H1 (cell line): ENCODE data around the gene PTPN18. TPM values are rescaled to one million over a fixed set of nuclear protein-coding genes. Genes with fewer than 3 reads are reported as not detected.
A peak's percentile ranks its signal among the peaks of the same experiment; 100 is the strongest.

Source experiments
- CTCF ChIA-PET: fragments of 300-600 bp; sonication (Branson Sonifier 250); formaldehyde crosslinking; loops from one replicate; lab custom pipeline; 2021; ENCODE audit not compliant: partially characterized antibody; lab: Charles Lee
- POLR2A ChIA-PET: fragments of 300-600 bp; sonication (Branson Sonifier 250); formaldehyde crosslinking; loops from one replicate; lab custom pipeline; 2021; ENCODE audit warnings: inconsistent platforms; ENCODE audit not compliant: partially characterized antibody; lab: Charles Lee
- DNase-seq, 2 experiments: peaks; one replicate each; pipeline versions ENCODE4 v3.0.0 to v3.0.0-alpha.2; 2010 to 2022; ENCODE audit warnings: low spot score in 2 of 2, low read depth in 1 of 2, mixed read lengths in 1 of 2
- FAIRE-seq: peaks from 2 replicates; lab custom pipeline; 2011; peaks lifted over from hg19 to GRCh38; lab: Jason Lieb, UNC
- H2AFZ ChIP-seq: 2 replicates; pipeline ENCODE4 v1.8.1; 2012; ENCODE audit warnings: low read length, inconsistent platforms
- H2AK5ac ChIP-seq: 2 replicates; pipeline ENCODE4 v1.6.1; 2013; ENCODE audit warnings: low read depth, low read length
- H2BK120ac ChIP-seq: replicated peaks from 2 replicates; pipeline ENCODE3; 2013; ENCODE audit warnings: low read depth, low read length, inconsistent platforms
- H2BK12ac ChIP-seq: 2 replicates; pipeline ENCODE4 v1.6.1; 2013; ENCODE audit warnings: low read depth, low read length
- H2BK15ac ChIP-seq: 2 replicates; pipeline ENCODE4 v1.6.1; 2013; ENCODE audit warnings: low read length
- H2BK20ac ChIP-seq: 2 replicates; pipeline ENCODE4 v1.6.1; 2013; ENCODE audit warnings: low read length
- H2BK5ac ChIP-seq: 2 replicates; pipeline ENCODE4 v1.6.1; 2013; ENCODE audit warnings: low read depth, low read length
- H3K14ac ChIP-seq: 2 replicates; pipeline ENCODE4 v1.6.1; 2013; ENCODE audit warnings: inconsistent platforms; ENCODE audit not compliant: insufficient read length
- H3K18ac ChIP-seq: 2 replicates; pipeline ENCODE4 v1.6.1; 2013; ENCODE audit warnings: low read length; ENCODE audit errors: extremely low read depth
- H3K23ac ChIP-seq: 2 replicates; pipeline ENCODE4 v1.6.1; 2013; ENCODE audit warnings: inconsistent platforms; ENCODE audit not compliant: insufficient read length
- H3K23me2 ChIP-seq: 2 replicates; pipeline ENCODE4 v1.6.1; 2013; ENCODE audit warnings: low read depth, low read length
- H3K27ac ChIP-seq: 2 replicates; pipeline ENCODE4 v1.6.1; 2011; ENCODE audit warnings: low read depth, low read length, inconsistent platforms
- H3K27me3 ChIP-seq, 4 experiments: replicated peaks in 1 of 4; 1 replicate in 1 of 4; 2 replicates in 3 of 4; pipeline versions ENCODE4 v1.6.1 to v1.8.1; 2011 to 2013; ENCODE audit warnings: low read length in 3 of 4, mild to moderate bottlenecking in 3 of 4, inconsistent platforms in 2 of 4, mixed read lengths in 2 of 4, moderate library complexity in 1 of 4; ENCODE audit not compliant: control insufficient read depth in 3 of 4, insufficient read depth in 3 of 4; ENCODE audit errors: extremely low read depth in 1 of 4
- H3K36me3 ChIP-seq, 4 experiments: 2 replicates each; pipeline versions ENCODE4 v1.6.1 to v1.8.1; 2011 to 2013; ENCODE audit warnings: mild to moderate bottlenecking in 4 of 4, low read length in 3 of 4, moderate library complexity in 2 of 4, control low read depth in 1 of 4, inconsistent platforms in 1 of 4; ENCODE audit not compliant: insufficient read depth in 4 of 4, control insufficient read depth in 2 of 4
- H3K4ac ChIP-seq: replicated peaks from 2 replicates; pipeline ENCODE3; 2013; ENCODE audit warnings: low read length, low read depth, mixed read lengths, inconsistent platforms; ENCODE audit not compliant: insufficient read length
- H3K4me1 ChIP-seq, 4 experiments: replicated peaks in 1 of 4; 1 replicate in 1 of 4; 2 replicates in 3 of 4; pipeline versions ENCODE4 v1.6.1 to v1.8.1; 2011 to 2013; ENCODE audit warnings: low read length in 3 of 4, inconsistent platforms in 2 of 4, mixed read lengths in 1 of 4; ENCODE audit not compliant: insufficient read depth in 4 of 4, control insufficient read depth in 3 of 4
- H3K4me2 ChIP-seq, 2 experiments: 2 replicates each; pipeline versions ENCODE4 v1.6.1 to v1.8.1; 2011 to 2013; ENCODE audit warnings: low read depth in 2 of 2, low read length in 2 of 2, control low read depth in 1 of 2, inconsistent platforms in 1 of 2, mild to moderate bottlenecking in 1 of 2; ENCODE audit not compliant: insufficient read depth in 1 of 2
- H3K4me3 ChIP-seq, 4 experiments: fragments of 200-600, 300-600 bp in 1 of 4; sonication (generic), shearing (Covaris generic), sonication (Bioruptor Twin) in 1 of 4; 2 replicates each; pipeline versions ENCODE4 v1.5.1 to v1.8.1; 2011 to 2016; ENCODE audit warnings: low read length in 4 of 4, low read depth in 3 of 4, control low read depth in 2 of 4, inconsistent platforms in 2 of 4, mild to moderate bottlenecking in 2 of 4, mixed read lengths in 1 of 4, moderate library complexity in 1 of 4; ENCODE audit not compliant: insufficient read depth in 2 of 4; ENCODE audit errors: extremely low read depth in 1 of 4
- H3K56ac ChIP-seq: replicated peaks from 2 replicates; pipeline ENCODE3; 2013; ENCODE audit warnings: low read depth, mild to moderate bottlenecking, mixed read lengths, low read length, inconsistent platforms; ENCODE audit not compliant: insufficient read length
- H3K79me1 ChIP-seq: 2 replicates; pipeline ENCODE4 v1.6.1; 2013; ENCODE audit warnings: low read depth, low read length, control low read depth
- H3K79me2 ChIP-seq, 2 experiments: 2 replicates each; pipeline versions ENCODE4 v1.6.1 to v1.8.1; 2012 to 2013; ENCODE audit warnings: low read length in 2 of 2, mild to moderate bottlenecking in 2 of 2, inconsistent platforms in 1 of 2; ENCODE audit not compliant: insufficient read depth in 2 of 2, control insufficient read depth in 1 of 2
- H3K9ac ChIP-seq, 4 experiments: replicated peaks in 1 of 4; 1 replicate in 1 of 4; 2 replicates in 3 of 4; pipeline versions ENCODE4 v1.6.1 to v1.8.1; 2011 to 2013; ENCODE audit warnings: low read depth in 3 of 4, low read length in 3 of 4, control low read depth in 2 of 4, mild to moderate bottlenecking in 2 of 4, moderate library complexity in 2 of 4, inconsistent platforms in 1 of 4; ENCODE audit errors: extremely low read depth in 1 of 4
- H3K9me3 ChIP-seq, 2 experiments: 2 replicates each; pipeline versions ENCODE4 v1.6.1 to v1.8.1; 2012 to 2013; ENCODE audit warnings: mild to moderate bottlenecking in 2 of 2, moderate library complexity in 2 of 2, control low read depth in 1 of 2, inconsistent platforms in 1 of 2, low read depth in 1 of 2, low read length in 1 of 2, mixed read lengths in 1 of 2; ENCODE audit not compliant: insufficient read depth in 2 of 2
- H4K20me1 ChIP-seq, 2 experiments: replicated peaks in 1 of 2; 2 replicates each; pipeline versions ENCODE3 to v1.8.1; 2011 to 2013; ENCODE audit warnings: inconsistent platforms in 2 of 2, low read length in 2 of 2, mild to moderate bottlenecking in 1 of 2; ENCODE audit not compliant: insufficient read depth in 2 of 2, control insufficient read depth in 1 of 2
- H4K5ac ChIP-seq: 2 replicates; pipeline ENCODE4 v1.6.1; 2013; ENCODE audit warnings: low read length, low read depth, mixed read lengths, inconsistent platforms; ENCODE audit not compliant: insufficient read length
- H4K8ac ChIP-seq: 2 replicates; pipeline ENCODE4 v1.8.0; 2013; ENCODE audit warnings: mild to moderate bottlenecking, moderate library complexity, low read length, inconsistent platforms; ENCODE audit not compliant: insufficient read depth; ENCODE audit errors: extremely low read depth
- H4K91ac ChIP-seq: replicated peaks from 2 replicates; pipeline ENCODE3; 2013; ENCODE audit warnings: low read length, mixed read lengths, inconsistent platforms; ENCODE audit not compliant: insufficient read length
- WGBS, 2 experiments: shearing (Covaris generic) in 1 of 2; methylation state at CpG; one replicate each; pipeline versions ENCODE4 v1.1.6 to v1.1.7; 2013 to 2015; ENCODE audit warnings: low lambda C conversion rate in 2 of 2, mixed read lengths in 2 of 2, inconsistent platforms in 1 of 2, low coverage in 1 of 2, missing lambda C conversion rate in 1 of 2; ENCODE audit not compliant: insufficient replicate concordance in 2 of 2, insufficient coverage in 1 of 2, insufficient read length in 1 of 2; ENCODE audit errors: extremely low coverage in 1 of 2, missing lambda C conversion rate in 1 of 2; 5-methylcytosine and 5-hydroxymethylcytosine counted together
- polyA plus RNA-seq, 7 experiments: library from polyadenylated mRNA; depleted of rRNA in 3 of 7; stranded (reverse) in 5 of 7; unstranded in 2 of 7; fragments of >200 nt in 5 of 7; fragments of 200-250 nt in 2 of 7; gene quantifications; 1 replicate in 5 of 7; 2 replicates in 1 of 7; 4 replicates in 1 of 7; pipeline versions ENCODE4 v1.2.1 to v1.2.3, GENCODE V29; 2011 to 2013; ENCODE audit warnings: missing spikeins in 2 of 7, mixed read lengths in 2 of 7
- total RNA-seq: library from RNA; stranded (reverse); fragmentation: NEBNext Ultra II Directional; extraction: Animal tissue kit (Norgen Biotek cat#: 25700); gene quantifications from 2 replicates; pipeline ENCODE4 v1.2.1, GENCODE V29; 2021

PTPN18 gene
- total and polyA plus RNA-seq, 2 of the 8 experiments (the other 6 are each of a cell fraction or from before 2014, with no cell fraction given): 13.2 to 14.7 TPM

DNA sequence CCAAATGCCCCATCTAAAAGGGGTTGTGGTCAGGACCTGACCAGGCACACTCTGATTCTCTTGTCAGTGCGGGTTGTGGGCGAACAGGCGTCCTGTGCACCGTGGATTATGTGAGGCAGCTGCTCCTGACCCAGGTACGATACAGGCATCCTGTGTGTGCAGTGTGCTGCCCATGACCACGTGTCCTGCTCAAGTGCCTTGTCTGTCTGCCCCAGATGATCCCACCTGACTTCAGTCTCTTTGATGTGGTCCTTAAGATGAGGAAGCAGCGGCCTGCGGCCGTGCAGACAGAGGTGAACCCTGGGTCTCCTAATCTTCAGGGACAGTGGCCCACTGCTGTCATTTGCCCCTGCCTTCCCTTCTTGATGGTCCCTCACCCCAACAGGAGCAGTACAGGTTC lies 14.6 kb downstream of the PTPN18 start:
- Histone ChIP-seq H2AFZ (no peak overlapping the region), H3K27ac (no peak overlapping the region), H2BK12ac (peak overlapping the region; percentile 4; the same call in 1 of the 2 replicates), H3K4ac (no peak overlapping the region), H3K9me3 (no peaks in the 10 kb centered on the region), H3K9ac (no peak overlapping the region), H2AK5ac (no peak overlapping the region), H3K18ac (no peak overlapping the region), H3K23me2 (peaks cover 3% of the 10 kb centered on the region; the same call in 1 of the 2 replicates), H3K4me3 (no peak overlapping the region), H4K5ac (no peak overlapping the region), H2BK5ac (no peak overlapping the region), H2BK20ac (no peak overlapping the region), H3K79me2 (no peaks in the 10 kb centered on the region), H3K4me1 (peaks cover 0 to 13% (median 5%) of the 10 kb centered on the region in 4 experiments; a peak in 5 of 7 replicates), H3K23ac (no peak overlapping the region), H4K20me1 (no peaks in the 10 kb centered on the region), H4K91ac (no peak overlapping the region), H3K56ac (no peak overlapping the region), H3K14ac (no peak overlapping the region), H3K36me3 (no peaks in the 10 kb centered on the region), H2BK120ac (no peak overlapping the region), H2BK15ac (peak overlapping the region; percentile 8; the same call in 1 of the 2 replicates), H3K4me2 (no peak overlapping the region), H4K8ac (no peak overlapping the region), H3K79me1 (peaks cover 6% of the 10 kb centered on the region; the same call in 1 of the 2 replicates), H3K27me3 (peaks cover 0 to 2% (median 0%) of the 10 kb centered on the region in 4 experiments; a peak in 1 of 7 replicates)
- ChIA-PET CTCF (interaction anchor here (1.0 to 1.8 kb wide), 3 partner anchors 8 to 28 kb away, joined by 3 to 4 read pairs (median 3); partner anchors contain the start of gene IMP4), POLR2A (interaction anchor here (1.0 to 2.7 kb wide), 3 partner anchors 16 to 28 kb away, joined by 3 to 7 read pairs (median 4); partner anchors contain the start of gene IMP4)
- DNase-seq: no peak
- no peak for FAIRE-seq
- WGBS, 2 experiments: 93% methylated on average over 9 of the region's 9 CpGs; no CpG with 5 or more reads in 1 of the 2 experiments
